Subcutaneous abdominal adipose tissue (tissue), 5 donors: ENCODE measurements around the gene SDF2L1.
"Not testable (repeated sequence)": the region's sequence is repeated elsewhere in the genome, so short reads cannot be mapped to it uniquely, and the experiment has no call there.

Experiments used
- H3K27ac ChIP-seq: one replicate; pipeline ENCODE4 v1.7.0; 2013; ENCODE audit warnings: low read depth, mild to moderate bottlenecking, inconsistent platforms, low read length, moderate library complexity
- H3K27me3 ChIP-seq, 5 donors: one replicate each; pipeline ENCODE4 v1.7.0; 2013; ENCODE audit warnings: low read length in 5 of 5, inconsistent platforms in 1 of 5; ENCODE audit not compliant: control insufficient read depth in 5 of 5, insufficient read depth in 4 of 5
- H3K36me3 ChIP-seq, 5 donors: one replicate each; pipeline ENCODE4 v1.7.0; 2013; ENCODE audit warnings: low read length in 5 of 5; ENCODE audit not compliant: control insufficient read depth in 5 of 5, insufficient read depth in 5 of 5
- H3K4me1 ChIP-seq, 5 donors: one replicate each; pipeline ENCODE4 v1.7.0; 2013; ENCODE audit warnings: low read length in 5 of 5, mild to moderate bottlenecking in 3 of 5, moderate library complexity in 1 of 5; ENCODE audit not compliant: control insufficient read depth in 5 of 5, insufficient read depth in 5 of 5
- H3K4me3 ChIP-seq, 5 donors: one replicate each; pipeline ENCODE4 v1.7.0; 2013; ENCODE audit warnings: low read length in 5 of 5, low read depth in 1 of 5
- H3K9ac ChIP-seq, 5 donors: one replicate each; pipeline ENCODE4 v1.7.0; 2013; ENCODE audit warnings: low read length in 5 of 5, mild to moderate bottlenecking in 4 of 5, moderate library complexity in 3 of 5
- H3K9me3 ChIP-seq, 5 donors: one replicate each; pipeline ENCODE4 v1.7.0; 2013; ENCODE audit warnings: low read length in 5 of 5; ENCODE audit not compliant: control insufficient read depth in 5 of 5
- donor health status: healthy.
- donor health status: healthy.
- donor health status: healthy.
- donor health status: healthy.
- donor health status: healthy.

Gene SDF2L1

GRCh38 chr22:21603973-21604372 is 38.1 kb upstream of the SDF2L1 start:
- Histone ChIP-seq H3K4me3 (no peak overlapping the region), H3K9ac (no peak overlapping the region), H3K4me1 (peaks cover 0 to 11% (median 9%) of the 10 kb centered on the region in 5 donors), H3K9me3 (no peaks in the 10 kb centered on the region), H3K27ac (no peak overlapping the region), H3K36me3 (peaks cover 0 to 5% (median 0%) of the 10 kb centered on the region in 5 donors), H3K27me3 (no peaks in the 10 kb centered on the region)

GRCh38 chr22:21605887-21606564 is 36.1 kb upstream of the SDF2L1 start:
- no peak overlapping the region for H3K4me3 ChIP-seq
- H3K9me3 ChIP-seq, result no peaks in the 10 kb centered on the region
- H3K36me3 ChIP-seq, result peaks cover 0 to 8% (median 3%) of the 10 kb centered on the region in 5 donors
- no peak overlapping the region for H3K27ac ChIP-seq
- no peaks in the 10 kb centered on the region for H3K27me3 ChIP-seq
- H3K4me1 ChIP-seq, result peaks cover 0 to 9% (median 6%) of the 10 kb centered on the region in 5 donors
- H3K9ac ChIP-seq, result no peak overlapping the region

GRCh38 chr22:21606775-21607174 is 35.3 kb upstream of the SDF2L1 start:
- Histone ChIP-seq H3K9me3 (no peaks in the 10 kb centered on the region), H3K4me1 (peaks cover 0 to 9% (median 6%) of the 10 kb centered on the region in 5 donors), H3K9ac (no peak overlapping the region), H3K36me3 (peaks cover 0 to 16% (median 11%) of the 10 kb centered on the region in 5 donors), H3K4me3 (no peak overlapping the region), H3K27ac (no peak overlapping the region), H3K27me3 (no peaks in the 10 kb centered on the region)

GRCh38 chr22:21609556-21610157 is 32.4 kb upstream of the SDF2L1 start:
- H3K27ac ChIP-seq, H3K9ac ChIP-seq, H3K27me3 ChIP-seq, H3K9me3 ChIP-seq, H3K4me1 ChIP-seq, H3K4me3 ChIP-seq: not testable (repeated sequence)
- peaks cover 0 to 37% (median 25%) of the 10 kb centered on the region in 5 donors for H3K36me3 ChIP-seq

GRCh38 chr22:21611210-21611977 is 30.7 kb upstream of the SDF2L1 start:
- Histone ChIP-seq H3K9me3 (no peaks in the 10 kb centered on the region), H3K4me3 (no peak overlapping the region), H3K9ac (no peak overlapping the region), H3K36me3 (peaks cover 0 to 50% (median 27%) of the 10 kb centered on the region in 5 donors), H3K27ac (no peak overlapping the region), H3K27me3 (no peaks in the 10 kb centered on the region), H3K4me1 (peaks cover 0 to 7% (median 2%) of the 10 kb centered on the region in 5 donors)

- H3K9me3 ChIP-seq, result no peaks in the 10 kb centered on the region
- no peaks in the 10 kb centered on the region for H3K27me3 ChIP-seq
- peaks cover 0 to 50% (median 27%) of the 10 kb centered on the region in 5 donors for H3K36me3 ChIP-seq
- H3K4me1 ChIP-seq, result peaks cover 0 to 2% (median 0%) of the 10 kb centered on the region in 5 donors
- H3K9ac ChIP-seq, result no peak overlapping the region
- no peak overlapping the region for H3K27ac ChIP-seq
- H3K4me3 ChIP-seq, result no peak overlapping the region
Observed at GRCh38 chr22:21612858-21613257, 29.2 kb upstream of the SDF2L1 start.

GRCh38 chr22:21613553-21614233 is 28.4 kb upstream of the SDF2L1 start:
- Histone ChIP-seq H3K4me1 (no peaks in the 10 kb centered on the region), H3K9ac (no peak overlapping the region), H3K9me3 (no peaks in the 10 kb centered on the region), H3K27ac (no peak overlapping the region), H3K27me3 (no peaks in the 10 kb centered on the region), H3K4me3 (no peak overlapping the region), H3K36me3 (peaks cover 0 to 52% (median 30%) of the 10 kb centered on the region in 5 donors)

- Histone ChIP-seq H3K4me1 (peaks cover 0 to under 1% (median 0%) of the 10 kb centered on the region in 5 donors), H3K9me3 (no peaks in the 10 kb centered on the region), H3K27ac (no peak overlapping the region), H3K4me3 (no peak overlapping the region), H3K27me3 (no peaks in the 10 kb centered on the region), H3K9ac (no peak overlapping the region), H3K36me3 (peaks cover 0 to 57% (median 30%) of the 10 kb centered on the region in 5 donors)
Observed at GRCh38 chr22:21615731-21616130, 26.4 kb upstream of the SDF2L1 start.

GRCh38 chr22:21617337-21617736 is 24.8 kb upstream of the SDF2L1 start:
- not testable (repeated sequence) for H3K9ac ChIP-seq, H3K27me3 ChIP-seq, H3K4me3 ChIP-seq, H3K27ac ChIP-seq, H3K9me3 ChIP-seq
- peaks cover 0 to 42% (median 19%) of the 10 kb centered on the region in 5 donors for H3K36me3 ChIP-seq
- peaks cover 0 to 12% (median 5%) of the 10 kb centered on the region in 5 donors for H3K4me1 ChIP-seq
